Parathyroid adenoma (tissue), 2 donors: ENCODE results near the gene LPCAT1.

Experiments used
- H2AFZ ChIP-seq: fragments of 300-600 bp; sonication (generic); one replicate; pipeline ENCODE4 v1.7.0; 2017; ENCODE audit warnings: antibody characterized with exemption, mild to moderate bottlenecking
- H3K27ac ChIP-seq: fragments of 300-600 bp; sonication (generic); one replicate; pipeline ENCODE4 v1.7.0; 2017
- H3K27me3 ChIP-seq: fragments of 300-600 bp; sonication (generic); one replicate; pipeline ENCODE4 v1.7.0; 2017; ENCODE audit warnings: low read length; ENCODE audit not compliant: control insufficient read depth, insufficient read depth
- H3K36me3 ChIP-seq: fragments of 300-600 bp; sonication (generic); one replicate; pipeline ENCODE4 v1.7.0; 2017; ENCODE audit warnings: low read length; ENCODE audit not compliant: control insufficient read depth, insufficient read depth
- H3K4me1 ChIP-seq: fragments of 300-600 bp; sonication (generic); one replicate; pipeline ENCODE4 v1.7.0; 2017; ENCODE audit warnings: control low read depth
- H3K4me2 ChIP-seq: fragments of 300-600 bp; sonication (generic); one replicate; pipeline ENCODE4 v1.7.0; 2017; ENCODE audit warnings: low read length
- H3K4me3 ChIP-seq: fragments of 300-600 bp; sonication (generic); one replicate; pipeline ENCODE4 v1.7.0; 2017; ENCODE audit warnings: low read depth, low read length
- H3K79me2 ChIP-seq: fragments of 300-600 bp; sonication (generic); one replicate; pipeline ENCODE4 v1.7.0; 2017; ENCODE audit warnings: control low read depth
- H3K9ac ChIP-seq: fragments of 300-600 bp; sonication (generic); one replicate; pipeline ENCODE4 v1.7.0; 2017; ENCODE audit warnings: mild to moderate bottlenecking
- H3K9me3 ChIP-seq: fragments of 300-600 bp; sonication (generic); one replicate; pipeline ENCODE4 v1.7.0; 2017; ENCODE audit warnings: low read length; ENCODE audit not compliant: control insufficient read depth
- TF ChIP-seq, protein P1 (sequence below): fragments of 300-600 bp; sonication (generic); IDR thresholded peaks from one replicate; pipeline ENCODE4 v1.7.0; 2017; ENCODE audit warnings: antibody characterized with exemption, mild to moderate bottlenecking
- donor health status: primary hyperparathyroidism.

Gene LPCAT1

DNA sequence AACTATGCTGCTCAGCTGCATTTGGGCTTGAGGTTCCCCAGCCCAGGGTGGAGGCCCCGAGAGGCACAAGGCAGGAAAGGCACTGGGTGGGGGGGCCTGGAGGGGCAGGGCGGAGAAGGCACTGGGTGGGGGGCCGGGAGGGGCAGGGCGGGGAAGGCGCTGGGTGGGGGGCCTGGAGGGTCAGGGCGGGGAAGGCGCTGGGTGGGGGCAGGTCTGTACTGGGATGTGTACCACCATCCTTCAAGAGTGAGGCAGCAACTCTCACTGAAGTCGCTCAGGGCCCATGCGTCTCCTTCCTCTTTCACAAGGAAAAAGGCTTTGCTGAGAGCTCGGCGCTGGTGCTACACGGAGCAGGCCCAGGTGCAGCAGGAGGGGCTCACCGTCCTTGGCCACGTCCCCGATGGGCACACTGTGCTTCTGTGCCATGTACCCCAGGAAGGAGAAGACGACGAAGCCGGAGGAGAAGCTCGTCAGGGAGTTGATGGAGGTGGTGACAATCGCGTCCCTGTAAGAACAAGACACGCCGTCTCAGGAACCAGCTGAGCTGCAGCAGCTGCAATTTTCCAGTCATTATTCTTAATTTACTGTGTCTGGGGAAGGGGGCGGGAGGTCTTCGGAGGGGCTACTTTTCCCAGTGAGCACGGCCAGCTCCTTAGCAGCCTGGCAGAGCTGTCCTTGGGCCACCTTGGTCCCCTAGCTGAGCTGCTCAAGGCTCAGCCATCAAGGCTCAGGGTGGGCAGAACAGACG lies 109.3 kb downstream of the LPCAT1 start:
- no peak overlapping the region for H3K4me2 ChIP-seq
- H3K27me3 ChIP-seq = no peaks in the 10 kb centered on the region
- no peaks in the 10 kb centered on the region for H3K4me1 ChIP-seq
- no peak overlapping the region for H3K27ac ChIP-seq
- no peak overlapping the region for H2AFZ ChIP-seq
- TF ChIP-seq, protein P1, sequence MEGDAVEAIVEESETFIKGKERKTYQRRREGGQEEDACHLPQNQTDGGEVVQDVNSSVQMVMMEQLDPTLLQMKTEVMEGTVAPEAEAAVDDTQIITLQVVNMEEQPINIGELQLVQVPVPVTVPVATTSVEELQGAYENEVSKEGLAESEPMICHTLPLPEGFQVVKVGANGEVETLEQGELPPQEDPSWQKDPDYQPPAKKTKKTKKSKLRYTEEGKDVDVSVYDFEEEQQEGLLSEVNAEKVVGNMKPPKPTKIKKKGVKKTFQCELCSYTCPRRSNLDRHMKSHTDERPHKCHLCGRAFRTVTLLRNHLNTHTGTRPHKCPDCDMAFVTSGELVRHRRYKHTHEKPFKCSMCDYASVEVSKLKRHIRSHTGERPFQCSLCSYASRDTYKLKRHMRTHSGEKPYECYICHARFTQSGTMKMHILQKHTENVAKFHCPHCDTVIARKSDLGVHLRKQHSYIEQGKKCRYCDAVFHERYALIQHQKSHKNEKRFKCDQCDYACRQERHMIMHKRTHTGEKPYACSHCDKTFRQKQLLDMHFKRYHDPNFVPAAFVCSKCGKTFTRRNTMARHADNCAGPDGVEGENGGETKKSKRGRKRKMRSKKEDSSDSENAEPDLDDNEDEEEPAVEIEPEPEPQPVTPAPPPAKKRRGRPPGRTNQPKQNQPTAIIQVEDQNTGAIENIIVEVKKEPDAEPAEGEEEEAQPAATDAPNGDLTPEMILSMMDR = no peak
- H3K4me3 ChIP-seq = no peak overlapping the region
- H3K9ac ChIP-seq = no peak overlapping the region
- H3K79me2 ChIP-seq = no peaks in the 10 kb centered on the region
- H3K9me3 ChIP-seq = no peaks in the 10 kb centered on the region
- H3K36me3 ChIP-seq = no peaks in the 10 kb centered on the region

GRCh38 chr5:1413611-1414241 lies 110.0 kb downstream of the LPCAT1 start:
- Histone ChIP-seq H3K9ac (no peak overlapping the region), H3K9me3 (no peaks in the 10 kb centered on the region), H3K4me2 (no peak overlapping the region), H3K4me1 (no peaks in the 10 kb centered on the region), H3K27ac (no peak overlapping the region), H3K4me3 (no peak overlapping the region), H3K79me2 (no peaks in the 10 kb centered on the region), H3K27me3 (no peaks in the 10 kb centered on the region), H3K36me3 (no peaks in the 10 kb centered on the region), H2AFZ (no peak overlapping the region)
- TF ChIP-seq, protein P1 = no peak

GRCh38 chr5:1413211-1413610 lies 110.5 kb downstream of the LPCAT1 start:
- Histone ChIP-seq H3K9me3 (no peaks in the 10 kb centered on the region), H3K36me3 (no peaks in the 10 kb centered on the region), H3K4me1 (no peaks in the 10 kb centered on the region), H3K4me2 (no peak overlapping the region), H3K4me3 (no peak overlapping the region), H3K27me3 (no peaks in the 10 kb centered on the region), H3K79me2 (no peaks in the 10 kb centered on the region), H2AFZ (no peak overlapping the region), H3K9ac (no peak overlapping the region), H3K27ac (no peak overlapping the region)
- TF ChIP-seq, protein P1 = no peak

DNA sequence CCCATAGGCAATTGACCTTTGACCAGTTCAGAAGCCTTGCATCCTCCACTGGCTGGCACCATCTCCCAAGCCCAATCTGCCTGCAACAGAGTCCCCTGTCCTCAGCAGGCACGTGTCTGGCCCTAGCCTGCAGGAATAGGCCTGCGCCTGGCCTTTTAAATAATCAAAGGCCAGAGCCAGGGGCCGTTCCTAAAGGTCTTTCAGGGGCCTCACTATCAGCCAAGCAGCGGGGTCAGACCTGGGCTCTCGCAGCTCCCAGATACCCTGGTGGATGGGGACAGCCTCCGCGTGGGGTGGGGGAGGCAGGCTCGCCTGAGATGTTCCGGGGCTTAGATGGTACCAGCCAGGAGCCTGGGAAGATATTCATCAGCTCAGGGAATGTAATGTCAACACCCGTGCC lies 111.1 kb downstream of the LPCAT1 start:
- TF ChIP-seq, protein P1 = no peak
- H3K4me2 ChIP-seq = no peak overlapping the region
- H3K9me3 ChIP-seq = no peaks in the 10 kb centered on the region

DNA sequence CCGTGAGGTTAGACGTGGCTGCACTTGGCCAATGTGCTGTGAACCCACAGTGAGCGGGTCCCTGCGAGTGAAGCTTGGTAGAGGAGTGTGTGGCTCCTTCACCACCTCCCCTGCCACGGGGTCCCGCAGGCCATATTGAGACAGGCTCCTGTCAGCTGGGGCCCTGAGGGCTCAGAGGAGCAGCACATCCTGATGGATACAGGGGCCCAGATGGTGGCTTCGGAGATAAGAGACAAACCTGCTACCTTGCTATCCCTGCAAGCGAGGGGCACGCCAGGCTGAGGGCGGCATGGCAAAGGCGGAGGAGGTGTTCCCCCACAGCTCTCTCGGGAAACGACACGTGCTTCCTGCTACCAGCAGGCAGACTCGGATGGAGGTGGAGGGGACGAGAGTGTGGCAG lies 111.6 kb downstream of the LPCAT1 start:
- Histone ChIP-seq H3K4me2 (no peak overlapping the region), H3K9me3 (no peaks in the 10 kb centered on the region), H3K4me1 (no peaks in the 10 kb centered on the region), H3K79me2 (no peaks in the 10 kb centered on the region), H3K9ac (no peak overlapping the region), H3K36me3 (no peaks in the 10 kb centered on the region), H3K27ac (no peak overlapping the region), H3K4me3 (no peak overlapping the region), H2AFZ (no peak overlapping the region), H3K27me3 (no peaks in the 10 kb centered on the region)
- TF ChIP-seq, protein P1 = no peak

More for the DNA sequence above, 111.1 kb downstream of the LPCAT1 start:
- no peaks in the 10 kb centered on the region for H3K79me2 ChIP-seq
- no peak overlapping the region for H3K27ac ChIP-seq
- H2AFZ ChIP-seq = no peak overlapping the region
- H3K4me1 ChIP-seq = no peaks in the 10 kb centered on the region
- H3K36me3 ChIP-seq = no peaks in the 10 kb centered on the region
- no peak overlapping the region for H3K9ac ChIP-seq
- H3K4me3 ChIP-seq = no peak overlapping the region
- no peaks in the 10 kb centered on the region for H3K27me3 ChIP-seq
